Measurements from ENCODE around the gene IER3IP1.
A peak's percentile ranks its signal among the peaks of the same experiment; 100 is the strongest.
"Not testable (repeated sequence)": the region's sequence is repeated elsewhere in the genome, so short reads cannot be mapped to it uniquely, and the experiment has no call there.

The IER3IP1 gene

GRCh38 chr18:47158404-47158803, 17.8 kb downstream of the IER3IP1 start:
- DNase-seq, result not testable (repeated sequence)

GRCh38 chr18:47151439-47151838, 24.7 kb downstream of the IER3IP1 start:
- DNase-seq, result no peak

DNA sequence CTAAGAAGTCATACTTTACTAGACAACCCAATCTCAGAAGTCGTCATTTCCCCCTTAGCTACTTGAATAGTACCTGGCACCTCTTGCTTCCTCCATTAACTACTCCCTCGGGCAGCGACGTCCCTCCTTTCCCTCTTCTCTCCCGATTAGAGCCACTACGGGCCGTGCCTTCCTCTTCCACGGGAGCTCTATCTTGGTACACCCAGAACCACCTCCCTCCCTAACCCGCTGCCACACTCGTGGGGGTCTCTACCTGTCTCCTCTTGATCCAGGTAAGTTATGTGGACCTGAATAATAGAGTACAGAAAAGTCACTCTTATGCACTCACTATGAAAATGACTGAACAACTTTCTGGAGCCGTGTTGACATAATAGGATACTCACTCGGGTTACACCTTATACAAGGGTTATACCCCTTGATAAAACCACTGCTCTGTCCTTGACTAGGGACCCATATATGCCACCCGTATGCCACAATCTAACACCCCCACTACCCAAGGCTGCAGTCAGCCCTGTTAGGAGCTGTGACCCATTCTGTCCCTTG, 25.3 kb downstream of the IER3IP1 start:
- DNase-seq, result no peak

- DNase-seq, result peak; percentile 75
Observed at GRCh38 chr18:47150029-47150823, 25.9 kb downstream of the IER3IP1 start, which contains the start of gene HDHD2. TSS of gene HDHD2 (minus strand) at chr18:47150500. CDS start at chr18:47136439, 14,061 bp downstream.

DNA sequence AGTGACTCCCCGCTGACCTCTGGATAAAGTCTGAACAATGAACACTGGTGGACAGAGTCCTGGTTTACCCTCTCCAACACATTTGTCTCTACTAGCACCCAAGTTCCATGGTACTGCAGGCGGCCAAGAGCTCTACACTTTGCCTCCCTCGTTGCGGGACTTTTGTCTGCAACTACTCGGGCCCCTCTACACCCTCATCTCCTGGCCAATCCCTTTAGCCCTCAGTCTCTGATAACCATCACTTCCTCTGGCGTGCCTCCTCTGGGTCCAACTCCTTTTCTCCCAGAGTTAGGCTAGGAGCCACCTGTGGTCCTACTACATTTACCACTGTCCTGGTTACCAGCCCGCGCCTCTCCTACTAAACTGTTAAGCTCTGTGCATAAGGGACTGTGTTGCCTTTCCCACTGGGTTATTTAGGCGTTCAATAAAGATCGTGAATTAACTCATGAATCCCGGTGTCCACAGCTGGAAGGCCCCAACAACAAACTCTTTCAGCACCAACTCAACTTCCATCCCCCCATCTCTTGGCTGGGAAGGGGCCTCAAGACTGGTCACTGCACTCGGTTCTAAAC, 26.6 kb downstream of the IER3IP1 start:
- no peak for DNase-seq

DNA sequence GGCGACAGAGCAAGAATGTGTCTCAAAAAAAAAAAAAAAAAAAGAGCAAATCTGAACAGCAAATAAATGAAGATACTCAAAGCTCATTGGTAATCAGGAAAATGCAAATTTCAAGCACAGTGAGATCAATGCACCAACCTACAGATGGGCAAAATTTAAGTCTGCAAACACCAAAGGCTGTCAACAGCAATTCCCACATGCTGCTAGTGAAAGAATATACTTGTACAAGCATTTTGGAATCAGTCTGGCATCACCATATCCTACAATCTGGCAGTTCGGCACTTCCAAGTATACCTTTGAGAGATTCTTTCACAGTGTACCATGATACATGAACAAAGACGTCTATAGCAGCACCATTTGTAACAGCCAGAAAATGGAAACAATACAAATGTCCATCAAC, 30.0 kb downstream of the IER3IP1 start:
- DNase-seq, result no peak

GRCh38 chr18:47143899-47144485, 32.2 kb downstream of the IER3IP1 start:
- no peak for DNase-seq

DNA sequence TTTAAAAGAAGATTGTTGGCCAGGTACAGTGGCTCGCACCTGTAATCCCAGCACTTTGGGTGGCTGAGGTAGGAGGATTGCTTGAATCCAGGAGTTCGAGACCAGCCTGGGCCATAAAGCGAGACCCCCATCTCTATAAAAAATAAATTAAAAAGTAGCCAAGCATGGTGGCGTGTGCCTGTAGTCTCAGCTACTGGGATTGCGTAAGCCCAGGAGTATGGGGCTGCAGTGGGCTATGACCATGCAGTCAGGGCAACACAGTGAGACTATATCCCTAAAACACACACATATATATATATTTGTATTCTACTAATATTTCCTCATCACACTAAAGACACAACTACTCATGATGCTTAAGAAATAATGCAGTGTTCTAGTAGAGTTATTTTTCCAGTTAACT, 33.0 kb downstream of the IER3IP1 start:
- no peak for DNase-seq

- DNase-seq, result no peak
Observed at GRCh38 chr18:47141289-47141688, 34.9 kb downstream of the IER3IP1 start.

- DNase-seq, result no peak
Observed at GRCh38 chr18:47121146-47121545, 55.0 kb downstream of the IER3IP1 start.

- no peak for DNase-seq
Observed at GRCh38 chr18:47120428-47120827, 55.7 kb downstream of the IER3IP1 start.

GRCh38 chr18:47118981-47119380, 57.2 kb downstream of the IER3IP1 start:
- DNase-seq, result no peak

DNA sequence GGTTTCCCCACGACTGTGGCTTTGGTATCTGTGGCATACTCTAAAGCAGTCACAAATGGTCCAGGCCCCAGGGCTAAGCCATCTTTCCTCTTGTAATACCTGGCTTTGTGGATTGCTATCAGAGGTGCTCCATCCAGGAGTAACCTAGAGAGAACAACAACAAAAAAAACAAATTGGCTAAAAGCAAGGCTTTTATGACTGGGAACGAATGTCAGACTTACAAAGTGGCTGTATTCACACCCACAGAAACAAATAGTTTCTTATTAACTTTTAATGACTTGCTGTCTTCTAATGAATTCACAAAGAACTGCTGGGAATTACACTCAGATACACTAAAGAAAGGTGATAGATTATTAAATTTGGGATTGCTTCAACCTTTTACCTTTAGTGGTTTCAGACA, 61.0 kb downstream of the IER3IP1 start:
- DNase-seq, result no peak

DNA sequence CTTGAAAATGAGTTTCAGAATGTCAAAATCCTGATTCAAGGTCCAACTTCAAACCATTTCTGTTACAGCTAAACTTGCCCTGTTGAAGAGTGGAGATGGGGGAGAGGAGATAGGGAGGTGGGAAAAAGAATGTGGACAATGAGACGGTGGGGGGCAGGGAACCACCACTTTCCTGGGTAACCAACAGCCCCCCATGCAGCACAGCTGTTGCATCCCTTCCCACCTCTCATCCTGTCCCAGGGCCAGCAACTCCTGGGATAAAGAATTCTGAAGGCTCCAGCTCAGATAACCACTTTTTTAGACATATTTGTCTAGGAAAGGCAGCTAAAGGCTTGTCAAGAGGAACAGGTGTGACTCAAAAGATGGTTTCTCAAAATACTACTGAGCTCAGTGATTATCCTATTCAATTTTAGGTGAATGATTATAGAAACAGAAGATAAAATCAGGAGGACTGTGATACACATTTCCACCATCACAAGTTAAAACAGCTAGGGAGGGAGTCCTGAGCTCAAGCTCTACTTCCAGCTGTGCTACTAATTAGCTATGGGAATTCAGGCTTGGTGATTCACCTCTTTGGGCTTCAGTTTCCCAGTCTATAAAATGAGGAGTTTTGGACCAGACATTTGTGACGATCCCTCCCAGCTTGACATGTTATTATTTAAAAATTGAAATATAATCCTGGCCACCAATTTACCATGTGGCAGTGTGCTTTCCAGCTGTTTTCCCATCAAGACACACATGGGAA, 62.2 kb downstream of the IER3IP1 start:
- DNase-seq, result no peak

DNA sequence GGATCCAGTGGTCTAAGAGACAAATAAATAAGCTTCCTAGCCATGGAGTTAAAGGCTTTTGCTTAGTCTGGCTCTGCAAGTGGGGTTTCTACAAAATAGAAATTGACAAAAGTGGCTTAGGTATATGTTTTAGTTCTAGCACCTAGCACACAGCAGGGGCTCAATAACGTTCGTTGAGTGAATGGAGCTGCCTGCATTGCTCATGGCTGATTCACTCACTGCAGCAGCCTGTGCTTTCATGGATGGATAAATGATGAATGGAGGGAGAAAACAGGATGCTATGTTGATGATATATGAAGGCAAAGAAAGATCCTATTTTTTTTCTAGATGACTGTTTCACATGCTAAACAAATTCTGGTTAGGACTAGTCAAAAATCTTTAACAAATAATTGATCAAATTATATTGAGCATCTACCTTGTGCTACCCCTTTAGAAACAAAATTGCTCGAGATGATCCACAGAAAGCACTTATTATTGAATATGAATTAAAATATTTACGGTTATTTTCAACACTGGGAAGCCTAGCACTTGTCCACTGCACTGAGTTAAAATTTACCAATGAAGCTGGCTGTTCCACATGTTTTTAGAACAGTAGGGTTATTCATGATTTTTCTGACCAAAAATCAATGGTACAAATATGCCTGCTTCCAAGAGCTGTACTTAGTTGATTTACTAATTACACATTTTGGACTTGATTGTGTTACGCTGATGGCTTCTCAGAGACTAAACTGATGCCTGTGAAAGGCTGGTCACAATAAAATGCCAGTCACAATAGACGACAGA, 65.5 kb downstream of the IER3IP1 start:
- no peak for DNase-seq

GRCh38 chr18:47109720-47110119, 66.4 kb downstream of the IER3IP1 start:
- DNase-seq, result no peak

GRCh38 chr18:47108998-47109405, 67.2 kb downstream of the IER3IP1 start:
- DNase-seq, result no peak

DNA sequence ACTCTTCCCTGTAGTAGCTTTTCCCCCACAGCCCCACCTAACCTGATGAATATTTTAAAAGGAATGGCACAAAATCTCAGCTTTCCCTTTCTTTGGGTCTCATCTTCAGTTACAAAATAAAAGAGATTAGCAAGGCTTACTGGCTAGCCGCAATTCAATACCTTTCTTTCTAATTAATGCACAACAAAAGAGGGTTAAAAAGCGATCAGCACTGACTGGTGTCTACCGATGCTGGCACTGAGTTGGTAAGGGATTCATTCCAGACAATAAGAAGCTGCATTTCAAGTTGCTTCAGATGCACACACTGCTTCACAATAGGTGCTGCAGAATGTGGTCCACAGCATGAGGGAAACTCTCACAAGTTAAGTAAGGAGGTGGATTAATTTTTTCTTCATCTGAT, 67.8 kb downstream of the IER3IP1 start:
- no peak for DNase-seq
